GM23338 (cell line): Measurements from ENCODE around the gene FLRT2. TPM values are rescaled to one million over a fixed set of nuclear protein-coding genes. Genes with fewer than 3 reads are reported as not detected.

Experiments
- ATAC-seq: fragments of 200-7000 bp; cut with Tn5 transposase; 3 replicates; pipeline ENCODE4 v1.9.1; 2020
- DNase-seq: peaks from one replicate; pipeline ENCODE4 v3.0.0-alpha.2; 2015; ENCODE audit warnings: low spot score
- H2AFZ ChIP-seq: fragments of 200-600 bp; sonication (generic); 2 replicates; pipeline ENCODE4 v1.8.0; 2016; ENCODE audit warnings: antibody characterized with exemption, mild to moderate bottlenecking, moderate library complexity
- H3F3A ChIP-seq: fragments of 200-600 bp; sonication (generic); replicated peaks from 2 replicates; pipeline ENCODE4 v1.8.0; 2017; ENCODE audit warnings: antibody characterized with exemption, mixed run types, low read depth
- H3K27ac ChIP-seq: fragments of 200-600 bp; sonication (generic); 2 replicates; pipeline ENCODE4 v1.6.1; 2016; ENCODE audit warnings: low read depth
- H3K27me3 ChIP-seq: fragments of 200-600 bp; sonication (generic); 2 replicates; pipeline ENCODE4 v1.8.0; 2016; ENCODE audit warnings: mild to moderate bottlenecking, mixed run types, moderate library complexity; ENCODE audit not compliant: insufficient read depth
- H3K36me3 ChIP-seq: fragments of 200-600 bp; sonication (generic); 2 replicates; pipeline ENCODE4 v1.8.0; 2016; ENCODE audit warnings: mild to moderate bottlenecking; ENCODE audit not compliant: insufficient read depth
- H3K4me1 ChIP-seq: fragments of 200-600 bp; sonication (generic); 2 replicates; pipeline ENCODE4 v1.8.0; 2016; ENCODE audit warnings: mild to moderate bottlenecking, moderate library complexity; ENCODE audit not compliant: insufficient read depth
- H3K4me2 ChIP-seq: fragments of 200-600 bp; sonication (generic); 2 replicates; pipeline ENCODE4 v1.7.1; 2017; ENCODE audit warnings: mixed run types
- H3K4me3 ChIP-seq: fragments of 200-600 bp; sonication (generic); 2 replicates; pipeline ENCODE4 v1.6.1; 2016; ENCODE audit warnings: mixed run types
- H3K79me2 ChIP-seq: fragments of 200-600 bp; sonication (generic); replicated peaks from 2 replicates; pipeline ENCODE4 v1.8.0; 2017; ENCODE audit warnings: mild to moderate bottlenecking; ENCODE audit not compliant: insufficient read depth
- H3K9me2 ChIP-seq: fragments of 200-600 bp; sonication (generic); 2 replicates; pipeline ENCODE4 v1.8.0; 2017; ENCODE audit not compliant: insufficient read depth
- H4K20me1 ChIP-seq: fragments of 200-600 bp; sonication (generic); replicated peaks from 2 replicates; pipeline ENCODE4 v1.8.0; 2017; ENCODE audit warnings: mild to moderate bottlenecking; ENCODE audit not compliant: insufficient read depth
- H3K27ac Mint-ChIP-seq: 2 replicates; pipeline ENCODE4 v1.8.0; 2020; ENCODE audit warnings: inconsistent platforms, mild to moderate bottlenecking, moderate library complexity, mixed read lengths
- H3K27me3 Mint-ChIP-seq: 3 replicates; pipeline ENCODE4 v1.8.0; 2022; ENCODE audit warnings: low read depth, mild to moderate bottlenecking, moderate library complexity, mixed read lengths, inconsistent platforms; ENCODE audit not compliant: insufficient read depth, poor library complexity
- H3K36me3 Mint-ChIP-seq: 3 replicates; pipeline ENCODE4 v1.8.0; 2021; ENCODE audit warnings: low read depth, mild to moderate bottlenecking, inconsistent platforms, moderate library complexity, mixed read lengths
- H3K4me1 Mint-ChIP-seq: 3 replicates; pipeline ENCODE4 v1.8.0; 2020; ENCODE audit warnings: mild to moderate bottlenecking, inconsistent platforms, mixed read lengths
- H3K4me3 Mint-ChIP-seq: 3 replicates; pipeline ENCODE4 v1.8.0; 2021; ENCODE audit warnings: moderate library complexity, mild to moderate bottlenecking, inconsistent platforms, mixed read lengths
- H3K9me3 Mint-ChIP-seq: 3 replicates; pipeline ENCODE4 v1.8.0; 2020; ENCODE audit warnings: moderate library complexity, mild to moderate bottlenecking, inconsistent platforms, mixed read lengths
- CTCF ChIP-seq, 2 experiments: fragments of 200-600 bp in 1 of 2; sonication (generic) in 1 of 2; conservative IDR thresholded peaks; 2 replicates each; pipeline versions ENCODE4 v1.5.1 to v1.6.1; 2016 to 2017; ENCODE audit warnings: antibody characterized with exemption in 2 of 2, low read depth in 2 of 2, mild to moderate bottlenecking in 2 of 2, moderate library complexity in 1 of 2
- ETS1 ChIP-seq: IDR thresholded peaks from 2 replicates; pipeline ENCODE4 v1.6.1; 2016; ENCODE audit warnings: antibody characterized with exemption
- EZH2 ChIP-seq: fragments of 200-600 bp; sonication (generic); IDR thresholded peaks from one replicate; pipeline ENCODE4 v1.8.0; 2017; ENCODE audit warnings: antibody characterized with exemption, mild to moderate bottlenecking, low read depth; ENCODE audit not compliant: unreplicated experiment
- JUNB ChIP-seq: IDR thresholded peaks from one replicate; pipeline ENCODE4 v1.6.1; 2016; ENCODE audit warnings: antibody characterized with exemption; ENCODE audit not compliant: unreplicated experiment
- STAT1 ChIP-seq: IDR thresholded peaks from one replicate; pipeline ENCODE4 v1.6.1; 2016; ENCODE audit warnings: antibody characterized with exemption; ENCODE audit not compliant: unreplicated experiment
- ZNF331 ChIP-seq: fragments of 250-450 bp; sonication (Bioruptor Pico); IDR thresholded peaks from 2 replicates; pipeline ENCODE4 v1.5.0; 2020; ENCODE audit warnings: low read depth, mild to moderate bottlenecking, moderate library complexity
- ZNF462 ChIP-seq: fragments of 250-450 bp; sonication (Bioruptor Pico); IDR thresholded peaks from 2 replicates; pipeline ENCODE4 v1.5.0; 2020; ENCODE audit warnings: mild to moderate bottlenecking, moderate library complexity
- polyA plus RNA-seq: library from polyadenylated mRNA; unstranded; fragments of >200 nt; fragmentation: Nextera tagmentation; extraction: Ambion mirVana; gene quantifications from 2 replicates; pipeline ENCODE4 v1.2.1, GENCODE V29; 2016
- total RNA-seq: library from RNA; depleted of rRNA; stranded (reverse); fragments of >200 nt; shearing (Covaris generic); gene quantifications from 2 replicates; pipeline ENCODE4 v1.2.3, GENCODE V29; 2014

Gene FLRT2
- total and polyA plus RNA-seq, 2 experiments from 2014 or later: 4.3 to 7.4 TPM

- 0 out of 3 replicates have a peak, but pooled peaks cover 3% of the 10 kb centered on the region for H3K9me3 Mint-ChIP-seq
- H4K20me1 ChIP-seq: no peaks in the 10 kb centered on the region
- no peak for ATAC-seq
- peaks cover 15% of the 10 kb centered on the region; the same call in 1 of the 3 replicates for H3K36me3 Mint-ChIP-seq
- peaks cover 37% of the 10 kb centered on the region; the same call in 2 of the 3 replicates for H3K4me1 Mint-ChIP-seq
- H3K27me3 ChIP-seq: no peaks in the 10 kb centered on the region
- no peak overlapping the region for H3K27ac Mint-ChIP-seq
- no peaks in the 10 kb centered on the region for H3K79me2 ChIP-seq
- no peaks in the 10 kb centered on the region for H3K36me3 ChIP-seq
- peaks cover 13% of the 10 kb centered on the region for H3K4me1 ChIP-seq
- no peak overlapping the region for H3K27ac ChIP-seq
- H3K9me2 ChIP-seq: peaks cover 5% of the 10 kb centered on the region; the same call in 1 of the 2 replicates
- H3K4me3 Mint-ChIP-seq: no peak overlapping the region
- H3F3A ChIP-seq: no peaks in the 10 kb centered on the region
- H3K4me2 ChIP-seq: no peak overlapping the region
- DNase-seq: no peak
- TF ChIP-seq ZNF462: no peak
- no peak for TF ChIP-seq JUNB
- TF ChIP-seq CTCF (conservative IDR thresholded peaks at IDR 0.05; ENCODE audit: low read depth in 2 of 2): no peak
- TF ChIP-seq EZH2: no peak
- TF ChIP-seq ZNF331 (CRISPR knock-in tag): no peak
- no peak for TF ChIP-seq ETS1
- no peak for TF ChIP-seq STAT1
- no peak overlapping the region for H2AFZ ChIP-seq
- no peak overlapping the region for H3K4me3 ChIP-seq
- peaks cover 3% of the 10 kb centered on the region for H3K27me3 Mint-ChIP-seq
Measured at GRCh38 chr14:85618978-85619377, 89.0 kb downstream of the FLRT2 start.
